HG03442 (cell line): ENCODE measurements around the gene GPR146.
"Not testable (repeated sequence)": the region's sequence is repeated elsewhere in the genome, so short reads cannot be mapped to it uniquely, and the experiment has no call there.

Experiments
- ATAC-seq: cut with Tn5 transposase; IDR thresholded peaks from one replicate; pipeline ENCODE4 v1.9.1; 2021; ENCODE audit warnings: mild to moderate bottlenecking, moderate library complexity; ENCODE audit not compliant: unreplicated experiment

Gene GPR146

GRCh38 chr7:1074018-1074417, 29.7 kb downstream of the GPR146 start:
- not testable (repeated sequence) for ATAC-seq

DNA sequence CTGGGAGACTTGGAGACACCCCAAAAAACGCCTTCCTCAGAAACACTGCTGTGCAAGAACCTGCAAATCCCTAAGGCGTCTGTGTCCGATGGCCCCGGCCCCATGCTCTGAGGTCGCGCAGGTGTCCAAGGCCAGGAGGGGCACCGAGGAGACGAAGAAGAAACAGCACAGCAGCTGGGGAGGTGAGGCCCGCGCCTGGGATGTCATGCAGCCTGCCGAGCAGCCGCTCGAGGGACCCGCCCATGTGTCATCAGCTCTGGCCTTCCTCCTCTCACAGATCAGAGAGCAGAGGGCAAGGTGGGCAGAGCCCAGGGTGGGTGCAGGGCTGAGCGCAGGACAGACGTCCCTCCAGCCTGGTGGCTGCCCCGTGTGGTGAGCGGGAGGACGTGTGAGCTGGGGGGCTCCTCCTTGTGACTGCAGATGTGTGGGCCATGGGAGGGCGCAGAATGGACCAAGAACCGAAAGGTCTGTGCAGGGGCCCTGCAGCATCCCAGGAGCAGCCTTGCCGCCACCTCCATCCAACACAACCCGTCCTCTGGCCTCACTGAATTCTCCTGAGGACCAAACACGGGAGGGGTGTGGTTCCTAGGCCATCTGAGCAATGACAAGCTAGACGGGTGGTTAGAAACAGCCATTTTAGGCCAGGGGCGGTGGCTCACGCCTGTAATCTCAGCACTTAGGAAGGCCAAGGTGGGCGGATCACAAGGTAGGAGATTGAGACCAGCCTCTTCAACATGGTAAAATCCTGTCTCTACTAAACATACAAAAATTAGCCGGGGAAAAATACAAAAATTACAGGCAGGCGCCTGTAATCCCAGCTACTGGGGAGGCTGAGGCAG, 30.5 kb downstream of the GPR146 start:
- ATAC-seq: no peak

- no peak for ATAC-seq
These were observed 32.1 kb downstream of the GPR146 start for GRCh38 chr7:1076184-1077072.

DNA sequence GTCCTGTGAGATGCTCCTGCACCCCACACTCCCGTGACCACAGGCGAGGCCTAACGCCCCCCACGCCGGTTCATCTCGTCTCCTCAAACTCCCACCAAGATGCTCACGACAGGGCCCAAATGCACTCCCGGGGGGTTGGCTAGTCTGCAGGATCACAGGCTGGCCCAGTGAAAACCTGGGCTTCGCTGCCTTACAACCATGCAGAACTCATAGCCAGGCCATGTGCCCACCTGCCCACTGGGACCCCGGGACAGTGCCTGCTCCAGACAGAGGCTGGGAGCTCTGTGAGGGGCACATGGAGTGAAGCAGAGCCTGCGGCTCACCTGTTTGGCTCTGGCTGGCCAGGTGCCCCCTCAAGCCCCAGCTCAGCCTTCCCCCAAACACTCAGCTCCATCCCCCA, 34.2 kb downstream of the GPR146 start:
- no peak for ATAC-seq

- no peak for ATAC-seq
These were observed 34.6 kb downstream of the GPR146 start for GRCh38 chr7:1078985-1079384.

- ATAC-seq: no peak
These were observed 35.2 kb downstream of the GPR146 start for GRCh38 chr7:1079546-1079945.

DNA sequence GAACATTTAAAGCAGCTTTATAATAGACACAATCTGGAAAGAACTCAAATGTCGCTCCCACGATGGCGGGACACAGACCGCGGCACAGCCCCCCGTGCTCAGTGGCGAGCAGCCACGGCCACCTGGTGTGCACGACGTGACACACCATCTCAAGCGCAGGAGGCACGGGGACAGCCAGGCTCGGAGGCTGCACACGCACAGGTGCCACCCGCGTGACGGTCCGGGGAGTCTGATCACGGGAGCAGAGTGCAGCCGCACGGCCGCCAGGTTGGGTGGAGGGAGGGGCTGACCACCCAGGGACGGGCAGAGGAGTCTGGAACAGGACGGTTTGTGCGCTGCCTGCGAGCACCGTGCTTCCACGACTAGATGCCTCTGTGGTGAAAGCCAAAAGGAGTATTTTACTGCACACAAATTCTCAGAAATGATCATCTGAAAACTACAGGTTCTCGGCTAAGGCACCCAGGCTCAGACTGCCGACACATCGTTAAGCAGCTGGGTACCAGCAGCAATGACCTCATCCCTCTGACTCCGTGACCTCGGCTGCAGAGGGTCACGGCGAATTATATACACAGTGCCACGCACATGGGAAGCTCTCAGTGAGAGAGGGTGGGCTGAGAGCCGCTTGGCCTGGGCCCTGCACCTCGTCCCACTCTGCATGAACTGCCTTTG, 36.0 kb downstream of the GPR146 start:
- ATAC-seq: no peak

GRCh38 chr7:1080921-1081255, 36.5 kb downstream of the GPR146 start:
- no peak for ATAC-seq

DNA sequence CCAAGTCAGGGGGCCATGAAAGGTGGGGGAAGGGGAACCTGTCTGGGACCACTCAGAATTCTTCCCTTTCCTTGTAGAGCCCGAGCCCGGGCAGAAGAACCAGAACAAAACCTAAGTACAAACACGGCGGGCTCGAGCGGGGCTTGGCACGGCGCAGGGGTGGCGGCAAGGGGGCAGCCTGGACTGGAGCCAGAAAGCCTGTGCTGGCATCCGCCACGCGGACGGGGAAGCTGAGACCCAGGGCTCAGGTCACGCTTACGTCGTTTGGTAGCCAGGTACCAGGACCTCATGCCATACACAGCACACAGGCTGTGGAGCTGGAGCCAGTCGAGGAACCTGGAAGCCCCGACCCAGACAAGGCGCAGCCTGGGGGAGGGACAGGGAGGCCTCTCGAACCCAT, 37.0 kb downstream of the GPR146 start:
- no peak for ATAC-seq

DNA sequence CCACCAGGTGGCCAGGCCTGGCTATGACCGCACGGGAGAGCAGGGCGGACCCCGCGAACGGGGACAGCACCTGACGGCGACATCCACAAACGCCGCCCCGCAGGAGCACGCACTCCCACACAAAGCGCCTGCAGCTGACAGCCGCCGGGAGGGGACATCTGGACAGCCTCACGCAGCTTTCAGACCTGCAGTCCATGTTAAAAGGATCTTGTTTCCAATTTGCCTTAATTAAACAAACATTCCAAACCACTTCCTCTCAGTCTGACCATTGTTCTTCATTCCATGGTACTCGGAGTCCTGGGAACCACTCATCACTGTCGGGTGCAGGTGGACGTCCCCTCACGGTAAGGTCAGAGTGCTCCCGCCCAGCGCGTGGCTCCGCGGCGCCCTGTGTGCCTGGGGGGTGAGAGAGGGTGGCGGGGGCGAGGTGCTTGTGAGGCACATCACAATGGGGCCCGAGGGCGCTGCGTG, 37.6 kb downstream of the GPR146 start:
- no peak for ATAC-seq

GRCh38 chr7:1083729-1084657, 39.6 kb downstream of the GPR146 start:
- no peak for ATAC-seq

- ATAC-seq: no peak
These were observed 40.9 kb downstream of the GPR146 start for GRCh38 chr7:1085266-1085665.

- ATAC-seq: no peak
These were observed 41.6 kb downstream of the GPR146 start for GRCh38 chr7:1085910-1086421.

DNA sequence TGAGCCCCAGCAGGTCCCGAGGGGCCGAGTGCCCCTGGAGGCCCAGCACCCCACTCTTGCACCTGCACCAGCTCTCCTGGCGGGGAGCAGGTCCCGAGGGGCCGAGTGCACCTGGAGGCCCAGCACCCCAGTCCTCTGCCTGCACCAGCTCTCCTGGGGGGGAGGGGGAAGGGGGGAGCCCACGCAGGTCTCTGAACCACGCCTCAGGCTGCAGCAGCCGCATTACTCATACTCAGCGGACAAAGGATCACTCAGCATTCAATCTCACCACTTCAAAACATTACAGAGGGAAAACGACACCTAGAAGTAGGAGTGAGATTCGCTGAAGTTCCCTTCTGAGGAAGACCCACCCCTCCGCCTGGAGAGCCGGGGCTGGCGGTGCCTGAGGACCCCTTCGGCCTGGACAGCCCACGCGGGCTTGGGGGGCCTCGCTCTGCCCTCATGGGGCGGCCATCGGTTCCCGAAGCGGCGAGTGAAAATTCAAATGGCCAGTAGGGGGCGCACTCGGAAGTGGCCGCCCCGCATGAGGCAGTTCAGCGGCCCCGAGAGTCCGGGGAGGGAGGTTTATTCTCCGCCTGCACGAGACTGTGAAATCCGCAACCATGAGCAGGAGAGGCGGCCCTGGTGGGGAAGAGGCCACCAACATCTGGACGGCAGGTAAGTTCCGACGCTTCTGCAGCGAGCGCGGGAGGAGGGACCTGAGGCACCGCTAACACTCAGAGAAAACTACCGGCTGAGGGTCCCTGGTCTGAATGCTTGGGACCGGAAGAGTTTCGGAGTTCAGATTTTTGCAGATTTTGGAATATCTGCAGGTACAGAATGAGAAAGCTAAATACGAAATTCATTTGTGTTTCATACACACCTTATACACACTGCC, 42.5 kb downstream of the GPR146 start:
- ATAC-seq: peak; percentile 74

- no peak for ATAC-seq
These were observed 43.1 kb downstream of the GPR146 start for GRCh38 chr7:1087465-1087814.

DNA sequence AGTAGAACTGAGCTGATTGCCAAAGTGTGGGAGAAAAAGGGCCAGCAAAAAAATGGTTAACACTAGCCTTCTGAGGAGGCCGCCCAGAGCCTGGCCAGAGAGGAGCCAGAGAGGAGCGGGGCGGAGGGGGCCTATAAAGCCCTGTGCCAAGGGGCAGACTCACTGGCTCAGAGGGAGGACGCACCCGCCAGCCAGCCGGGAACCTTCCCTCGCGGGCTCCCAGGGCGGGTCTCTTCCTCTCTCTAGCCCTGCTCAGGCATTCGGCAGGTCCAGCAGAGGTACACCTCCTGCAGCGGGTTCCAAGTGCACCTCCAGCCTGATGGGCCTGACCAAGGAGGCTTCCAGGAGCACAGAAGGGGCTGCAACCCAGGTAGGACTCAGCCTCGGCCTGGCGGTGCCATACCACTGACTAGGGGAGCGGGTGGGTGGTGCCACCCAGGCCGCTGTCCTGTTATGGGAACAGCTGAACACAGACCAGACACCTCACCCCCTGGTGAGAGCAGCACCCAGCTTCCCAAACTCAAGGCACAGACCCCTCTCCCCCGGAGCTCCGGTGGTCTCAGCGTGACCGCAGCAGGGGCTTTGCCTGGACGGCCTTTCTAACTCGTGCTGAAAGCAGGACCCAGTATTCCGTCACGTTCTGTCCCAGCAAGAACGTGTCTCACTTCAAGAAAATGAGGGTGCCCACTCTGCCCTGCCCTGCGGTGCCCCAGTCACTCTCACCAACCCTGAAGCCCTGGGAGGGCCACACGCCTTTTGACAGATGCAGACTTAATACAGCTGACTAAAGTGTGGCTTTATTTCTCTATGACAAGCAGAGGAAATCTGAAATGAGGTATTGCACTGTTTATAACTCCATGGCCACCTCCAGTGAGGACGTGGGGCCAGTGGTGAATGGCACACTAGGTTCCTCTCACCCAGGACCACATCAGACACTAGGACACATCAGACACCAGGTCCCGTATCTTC, 43.9 kb downstream of the GPR146 start, which contains the start of gene GPER1:
GPER1 (plus strand) TSS at position 162 of the 969 bp plus-strand sequence. CDS start 3,616 bp downstream, outside the sequence.
- no peak for ATAC-seq

GRCh38 chr7:1090236-1090635, 45.9 kb downstream of the GPR146 start:
- ATAC-seq: no peak
